Activated T-helper 17 cell treated with anti-CD3 and anti-CD28 coated beads, Interleukin-2, amount 50 U/mL, for 72 hours (primary cell): ENCODE results near the gene LHFPL2. TPM values are rescaled to one million over a fixed set of nuclear protein-coding genes. Genes with fewer than 3 reads are reported as not detected.

Source experiments
- ATAC-seq: fragments of 150-1000 bp; cut with Tn5 transposase; replicated peaks from 2 replicates; pipeline ENCODE4 v1.10.0; 2021; ENCODE audit warnings: mild to moderate bottlenecking, moderate library complexity
- H3K27ac Mint-ChIP-seq: one replicate; pipeline ENCODE4 v1.8.0; 2022; ENCODE audit warnings: mixed read lengths
- H3K27me3 Mint-ChIP-seq: one replicate; pipeline ENCODE4 v1.8.0; 2022; ENCODE audit warnings: mixed read lengths
- H3K36me3 Mint-ChIP-seq: one replicate; pipeline ENCODE4 v1.8.0; 2022; ENCODE audit warnings: low read depth, mild to moderate bottlenecking, mixed read lengths
- H3K4me1 Mint-ChIP-seq: one replicate; pipeline ENCODE4 v1.8.0; 2022; ENCODE audit warnings: mixed read lengths
- H3K4me3 Mint-ChIP-seq: one replicate; pipeline ENCODE4 v1.8.0; 2022; ENCODE audit warnings: mild to moderate bottlenecking, mixed read lengths
- H3K9me3 Mint-ChIP-seq: one replicate; pipeline ENCODE4 v1.8.0; 2022; ENCODE audit warnings: mixed read lengths
- total RNA-seq, 2 donors: library from RNA; stranded (reverse); gene quantifications; one replicate each; pipeline ENCODE4 v1.2.3, GENCODE V29; 2022

Gene LHFPL2
- total RNA-seq, 2 donors from 2014 or later: 0.05 to 0.95 TPM

DNA sequence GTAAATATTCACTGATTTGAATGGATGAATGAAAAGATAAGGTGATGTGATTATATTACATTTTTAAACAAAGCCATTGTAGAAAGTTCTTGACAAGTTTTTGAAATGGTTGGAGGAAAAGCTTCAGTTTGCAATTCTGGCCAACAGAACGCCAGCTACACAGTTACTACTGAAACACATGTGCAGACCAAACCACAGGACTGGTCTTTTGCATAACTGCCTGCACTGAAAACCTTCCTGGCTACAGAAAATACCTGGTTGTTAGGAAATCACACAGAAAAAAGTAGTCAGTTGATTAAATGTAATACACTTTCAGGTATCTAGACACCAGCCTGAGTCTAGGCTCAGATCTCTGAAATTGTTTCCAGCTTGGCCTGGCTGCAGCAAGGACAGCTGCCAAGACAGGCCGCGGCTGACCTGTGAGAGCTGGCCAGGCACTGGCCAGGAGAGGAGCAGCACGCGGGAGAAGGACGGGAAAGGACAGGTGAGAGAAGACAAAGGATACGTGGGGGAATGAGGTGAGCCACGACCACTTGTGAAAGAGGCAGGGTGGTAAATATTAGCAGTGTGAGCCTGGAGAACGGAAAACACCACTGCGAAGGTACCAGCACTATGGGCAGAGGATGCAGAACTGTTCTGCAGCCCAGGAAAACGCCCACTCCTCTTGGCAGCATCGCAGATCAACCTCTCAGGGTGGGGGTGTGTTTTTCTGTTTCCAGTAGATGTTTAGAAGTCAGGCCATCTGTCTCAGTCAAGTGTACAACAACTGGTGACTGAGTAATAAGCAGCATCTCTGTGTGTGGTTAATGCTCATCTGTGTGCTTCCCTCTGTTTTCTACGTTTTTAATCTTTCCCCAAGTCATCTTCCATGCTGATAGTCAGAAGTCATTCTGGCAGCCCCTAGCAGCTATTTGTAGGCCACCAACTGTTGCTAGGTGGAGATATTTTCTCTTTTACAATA is 150.7 kb downstream of the LHFPL2 start:
- Mint-ChIP-seq H3K27ac (no peak overlapping the region), H3K4me3 (no peak overlapping the region), H3K36me3 (no peaks in the 10 kb centered on the region), H3K27me3 (peaks cover 57% of the 10 kb centered on the region), H3K4me1 (no peaks in the 10 kb centered on the region), H3K9me3 (no peaks in the 10 kb centered on the region)
- no peak for ATAC-seq

- no peak for ATAC-seq
- no peaks in the 10 kb centered on the region for H3K36me3 Mint-ChIP-seq
- no peak overlapping the region for H3K4me3 Mint-ChIP-seq
Measured at GRCh38 chr5:78496373-78496772, 152.2 kb downstream of the LHFPL2 start.

GRCh38 chr5:78495800-78496199 is 152.8 kb downstream of the LHFPL2 start:
- no peak for ATAC-seq
- peaks cover 40% of the 10 kb centered on the region for H3K27me3 Mint-ChIP-seq
- H3K4me3 Mint-ChIP-seq: no peak overlapping the region
- no peaks in the 10 kb centered on the region for H3K4me1 Mint-ChIP-seq
- no peaks in the 10 kb centered on the region for H3K9me3 Mint-ChIP-seq
- no peaks in the 10 kb centered on the region for H3K36me3 Mint-ChIP-seq
- H3K27ac Mint-ChIP-seq: no peak overlapping the region

More at GRCh38 chr5:78496373-78496772, 152.2 kb downstream of the LHFPL2 start:
- Mint-ChIP-seq H3K27ac (no peak overlapping the region), H3K4me1 (no peaks in the 10 kb centered on the region), H3K9me3 (no peaks in the 10 kb centered on the region), H3K27me3 (peaks cover 45% of the 10 kb centered on the region)

GRCh38 chr5:78492650-78493049 is 155.9 kb downstream of the LHFPL2 start:
- Mint-ChIP-seq H3K9me3 (no peaks in the 10 kb centered on the region), H3K4me1 (no peaks in the 10 kb centered on the region), H3K36me3 (peaks cover 5% of the 10 kb centered on the region), H3K27ac (no peak overlapping the region), H3K4me3 (no peak overlapping the region), H3K27me3 (peaks cover 12% of the 10 kb centered on the region)
- no peak for ATAC-seq

- Mint-ChIP-seq H3K9me3 (no peaks in the 10 kb centered on the region), H3K4me1 (no peaks in the 10 kb centered on the region), H3K36me3 (peaks cover 8% of the 10 kb centered on the region), H3K27ac (no peak overlapping the region), H3K4me3 (no peak overlapping the region), H3K27me3 (peaks cover 10% of the 10 kb centered on the region)
- ATAC-seq: no peak
Measured at GRCh38 chr5:78492224-78492623, 156.3 kb downstream of the LHFPL2 start.

- no peaks in the 10 kb centered on the region for H3K9me3 Mint-ChIP-seq
- H3K4me3 Mint-ChIP-seq: no peak overlapping the region
- no peak overlapping the region for H3K27ac Mint-ChIP-seq
- peaks cover 1% of the 10 kb centered on the region for H3K27me3 Mint-ChIP-seq
- peaks cover 8% of the 10 kb centered on the region for H3K36me3 Mint-ChIP-seq
- no peaks in the 10 kb centered on the region for H3K4me1 Mint-ChIP-seq
- ATAC-seq: no peak
Measured at GRCh38 chr5:78490709-78491485, 157.7 kb downstream of the LHFPL2 start.

DNA sequence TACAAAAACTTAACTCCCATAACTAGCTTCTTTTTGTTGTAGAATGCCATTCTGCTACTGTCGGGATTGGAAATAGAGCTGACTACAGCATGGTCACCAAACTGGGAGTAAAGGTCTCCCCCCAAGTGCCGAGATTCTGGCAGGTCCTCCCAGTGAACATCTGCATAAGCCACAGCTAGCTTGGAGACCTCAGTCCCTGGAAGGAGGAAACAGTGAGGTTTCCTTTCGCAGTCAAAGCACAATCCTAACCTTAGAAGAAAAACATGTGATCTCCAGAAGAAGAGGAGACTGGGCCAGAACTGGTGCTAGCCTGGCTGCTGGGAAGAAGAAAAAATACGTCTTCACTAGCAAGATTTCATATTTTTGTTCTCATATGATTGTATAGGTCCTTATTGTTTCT is 160.7 kb downstream of the LHFPL2 start:
- no peak for ATAC-seq
- H3K27me3 Mint-ChIP-seq: no peaks in the 10 kb centered on the region
- H3K27ac Mint-ChIP-seq: no peak overlapping the region
- H3K9me3 Mint-ChIP-seq: no peaks in the 10 kb centered on the region
- H3K4me3 Mint-ChIP-seq: no peak overlapping the region
- peaks cover 8% of the 10 kb centered on the region for H3K36me3 Mint-ChIP-seq
- peaks cover 8% of the 10 kb centered on the region for H3K4me1 Mint-ChIP-seq

DNA sequence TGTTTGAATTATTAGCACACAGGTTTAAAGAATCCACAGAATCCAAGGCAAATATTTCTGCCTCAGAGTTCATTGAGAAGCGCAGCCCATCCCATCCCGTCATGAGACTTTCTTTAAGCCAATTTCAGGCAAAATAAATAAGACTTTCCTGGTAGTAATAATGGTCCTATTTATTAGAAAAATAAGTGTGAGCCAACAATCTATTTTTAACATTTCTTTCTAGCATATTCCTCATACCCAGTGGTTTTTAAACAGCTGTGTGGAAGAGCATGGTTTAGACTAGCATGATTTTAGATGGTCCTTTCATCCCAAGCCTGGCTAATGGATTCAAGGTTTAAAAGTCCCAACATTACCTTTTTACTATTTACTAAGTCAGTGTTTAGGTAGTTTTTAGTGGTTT is 162.4 kb downstream of the LHFPL2 start:
- no peak for ATAC-seq
- no peak overlapping the region for H3K4me3 Mint-ChIP-seq
- peaks cover 8% of the 10 kb centered on the region for H3K4me1 Mint-ChIP-seq
- no peaks in the 10 kb centered on the region for H3K27me3 Mint-ChIP-seq
- H3K9me3 Mint-ChIP-seq: no peaks in the 10 kb centered on the region
- H3K36me3 Mint-ChIP-seq: peaks cover 8% of the 10 kb centered on the region
- no peak overlapping the region for H3K27ac Mint-ChIP-seq

DNA sequence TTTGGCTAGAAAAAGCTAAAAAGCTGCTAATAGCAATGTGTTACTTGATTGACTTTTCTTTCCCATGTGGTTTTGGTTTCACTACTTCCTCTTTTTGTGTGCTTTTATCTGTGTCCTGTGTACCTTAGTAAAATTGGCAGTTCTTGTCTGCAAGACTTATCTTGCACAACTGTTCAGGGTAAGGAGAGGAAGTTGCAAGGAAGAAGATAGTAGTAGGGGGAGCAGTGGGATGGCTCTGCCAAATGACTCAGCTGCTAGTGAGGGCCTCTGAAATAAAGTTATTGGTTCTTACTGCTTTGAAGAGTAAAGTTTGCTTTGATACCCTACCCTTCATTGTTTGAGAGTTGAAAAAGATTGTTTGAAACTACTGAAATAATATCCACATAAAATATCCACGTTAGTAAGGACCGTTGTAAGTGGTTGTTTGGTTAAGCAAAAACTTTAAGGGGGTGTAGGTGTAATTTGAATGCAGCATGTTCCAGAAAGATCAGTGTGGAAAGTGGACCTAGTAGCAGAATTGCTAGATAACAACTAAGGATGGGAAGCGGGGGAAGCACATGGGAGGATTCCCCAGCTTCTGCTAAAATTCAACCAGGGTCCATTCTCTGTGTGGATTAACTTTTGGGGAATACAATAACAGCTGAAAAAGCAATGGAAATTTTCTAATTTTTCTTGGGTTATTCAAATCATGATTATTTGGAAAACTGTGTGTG is 164.6 kb downstream of the LHFPL2 start:
- ATAC-seq: no peak
- peaks cover 8% of the 10 kb centered on the region for H3K36me3 Mint-ChIP-seq
- H3K9me3 Mint-ChIP-seq: no peaks in the 10 kb centered on the region
- H3K4me3 Mint-ChIP-seq: no peak overlapping the region
- H3K27me3 Mint-ChIP-seq: no peaks in the 10 kb centered on the region
- H3K27ac Mint-ChIP-seq: no peak overlapping the region
- peaks cover 8% of the 10 kb centered on the region for H3K4me1 Mint-ChIP-seq

DNA sequence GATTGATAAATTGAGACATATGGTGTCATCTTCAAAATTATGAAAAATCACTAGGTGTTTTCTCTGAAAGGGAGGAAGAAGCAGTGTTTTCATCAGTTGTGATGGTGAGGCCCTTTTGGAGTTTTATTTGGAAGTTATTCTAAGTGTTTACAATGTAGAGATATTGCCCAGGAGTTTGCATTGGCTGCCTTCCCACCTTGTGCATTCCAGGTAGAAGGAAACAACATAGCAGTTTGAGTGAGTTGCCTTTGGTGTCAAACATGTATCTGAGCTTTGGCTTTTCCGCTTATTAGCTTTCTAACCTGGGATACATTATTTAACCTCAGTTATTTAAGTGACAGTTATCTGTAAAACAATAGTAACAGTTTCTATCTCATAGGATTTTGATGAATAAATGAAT is 165.6 kb downstream of the LHFPL2 start:
- Mint-ChIP-seq H3K36me3 (peaks cover 6% of the 10 kb centered on the region), H3K4me1 (peaks cover 8% of the 10 kb centered on the region), H3K27me3 (no peaks in the 10 kb centered on the region), H3K9me3 (no peaks in the 10 kb centered on the region), H3K27ac (no peak overlapping the region), H3K4me3 (no peak overlapping the region)
- no peak for ATAC-seq

- Mint-ChIP-seq H3K27ac (no peak overlapping the region), H3K4me3 (no peak overlapping the region), H3K4me1 (no peaks in the 10 kb centered on the region), H3K36me3 (peaks cover 21% of the 10 kb centered on the region), H3K27me3 (no peaks in the 10 kb centered on the region), H3K9me3 (no peaks in the 10 kb centered on the region)
- ATAC-seq: no peak
Measured at GRCh38 chr5:78476795-78477194, 171.8 kb downstream of the LHFPL2 start.

DNA sequence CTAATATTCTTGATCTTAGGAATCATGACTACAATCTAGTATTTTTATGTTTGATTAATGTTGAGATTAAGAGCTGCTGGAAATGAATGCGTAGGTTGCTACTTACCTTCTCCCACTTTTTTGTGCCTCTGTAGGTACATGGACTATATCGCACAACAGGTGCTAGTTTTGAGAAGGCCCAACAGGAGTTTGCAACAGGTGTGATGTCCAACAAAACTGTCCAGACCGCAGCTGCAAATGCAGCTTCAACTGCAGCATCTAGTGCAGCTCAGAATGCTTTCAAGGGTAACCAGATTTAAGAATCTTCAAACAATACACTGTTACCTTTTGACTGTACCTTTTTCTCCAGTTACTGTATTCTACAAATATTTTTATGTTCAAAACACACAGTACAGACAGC is 173.2 kb downstream of the LHFPL2 start:
- H3K36me3 Mint-ChIP-seq: peaks cover 21% of the 10 kb centered on the region
- H3K4me3 Mint-ChIP-seq: no peak overlapping the region
- no peaks in the 10 kb centered on the region for H3K4me1 Mint-ChIP-seq
- no peak overlapping the region for H3K27ac Mint-ChIP-seq
- no peaks in the 10 kb centered on the region for H3K27me3 Mint-ChIP-seq
- no peak for ATAC-seq
- no peaks in the 10 kb centered on the region for H3K9me3 Mint-ChIP-seq

DNA sequence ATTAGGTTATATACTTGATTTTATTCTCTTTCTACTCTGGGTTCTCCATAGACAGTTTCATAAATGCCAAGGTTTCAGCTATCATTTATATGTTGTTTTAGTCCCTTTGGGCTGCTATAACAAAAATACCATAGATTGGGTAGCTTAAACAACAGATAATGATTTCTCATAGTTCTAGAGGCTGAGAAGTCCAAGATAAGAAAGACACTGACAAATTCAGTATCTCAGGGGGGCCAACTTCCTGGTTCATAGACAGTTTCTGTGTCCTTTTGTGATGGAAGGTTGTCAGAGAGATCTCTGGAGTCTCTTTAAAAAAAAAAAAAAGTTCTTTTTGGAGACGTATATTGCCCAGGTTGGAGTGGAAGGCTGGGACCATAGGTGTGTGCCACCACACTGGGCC is 174.8 kb downstream of the LHFPL2 start:
- H3K4me3 Mint-ChIP-seq: no peak overlapping the region
- no peaks in the 10 kb centered on the region for H3K27me3 Mint-ChIP-seq
- no peaks in the 10 kb centered on the region for H3K4me1 Mint-ChIP-seq
- H3K36me3 Mint-ChIP-seq: peaks cover 21% of the 10 kb centered on the region
- H3K9me3 Mint-ChIP-seq: no peaks in the 10 kb centered on the region
- no peak for ATAC-seq
- H3K27ac Mint-ChIP-seq: no peak overlapping the region

DNA sequence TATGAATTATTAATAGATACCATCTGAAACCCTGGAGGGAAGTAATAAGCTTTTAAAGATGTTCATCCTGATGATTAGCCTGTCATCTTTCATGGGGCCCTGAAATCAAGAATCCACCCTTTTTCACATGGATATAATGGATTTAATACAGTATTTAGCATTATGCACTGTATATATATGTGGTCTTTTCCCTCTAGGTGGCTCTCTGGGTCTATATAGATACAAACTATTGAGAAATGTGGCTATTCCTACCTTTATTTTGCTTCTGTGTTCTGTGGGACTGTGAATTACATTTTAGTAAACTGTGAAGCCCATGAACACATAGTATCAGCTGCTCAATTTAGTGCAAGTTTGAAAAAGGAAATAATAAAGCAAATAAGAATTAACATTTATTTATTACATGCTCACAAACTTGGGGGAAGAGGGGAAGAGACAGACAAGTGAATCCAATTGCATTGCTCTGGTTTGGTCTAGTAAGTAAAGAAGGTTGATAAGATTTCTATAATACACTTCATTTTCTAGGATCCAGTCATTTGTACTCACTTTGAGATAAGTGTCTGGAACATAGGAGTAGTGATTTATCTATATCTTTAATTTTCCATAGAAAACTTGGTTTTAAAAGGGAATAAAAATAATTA is 176.0 kb downstream of the LHFPL2 start:
- ATAC-seq: no peak
- Mint-ChIP-seq H3K27me3 (no peaks in the 10 kb centered on the region), H3K36me3 (peaks cover 21% of the 10 kb centered on the region), H3K27ac (no peak overlapping the region), H3K4me3 (no peak overlapping the region), H3K9me3 (no peaks in the 10 kb centered on the region), H3K4me1 (no peaks in the 10 kb centered on the region)
